Caco-2 (cell line): ENCODE measurements around the gene YLPM1. TPM values are rescaled to one million over a fixed set of nuclear protein-coding genes. Genes with fewer than 3 reads are reported as not detected.

Experiments
- BruUV-seq: library from RNA; stranded (reverse); fragments of 400-500 nt; replicated peaks from 2 replicates; lab custom pipeline; 2021; lab: Mats Ljungman, UMichigan
- CTCF ChIA-PET: fragments of 300-600 bp; sonication (Branson Sonifier 250); formaldehyde crosslinking; loops from one replicate; lab custom pipeline; 2022; ENCODE audit warnings: antibody characterized with exemption; lab: Charles Lee
- POLR2A ChIA-PET: fragments of 300-600 bp; sonication (Branson Sonifier 250); formaldehyde crosslinking; loops from one replicate; lab custom pipeline; 2022; ENCODE audit warnings: antibody characterized with exemption; lab: Charles Lee
- DNase-seq, 2 experiments: peaks; one replicate each; pipeline versions ENCODE4 v3.0.0 to v3.0.0-alpha.2; 2020 to 2022
- H3K27me3 ChIP-seq: replicated peaks from 2 replicates; pipeline ENCODE4 v1.6.0; 2011; ENCODE audit warnings: low read length; ENCODE audit not compliant: control insufficient read depth, insufficient read depth
- H3K36me3 ChIP-seq: 2 replicates; pipeline ENCODE4 v1.5.1; 2011; ENCODE audit warnings: low read length; ENCODE audit not compliant: control insufficient read depth, insufficient read depth
- H3K4me1 ChIP-seq: fragments of 250-450 bp; sonication (Bioruptor Pico); 2 replicates; pipeline ENCODE4 v1.5.1; 2020; ENCODE audit warnings: mild to moderate bottlenecking
- H3K4me3 ChIP-seq: 2 replicates; pipeline ENCODE4 v1.5.1; 2011; ENCODE audit warnings: low read depth, mild to moderate bottlenecking, control low read depth, low read length
- H3K9me3 ChIP-seq: fragments of 250-450 bp; sonication (Bioruptor Pico); 2 replicates; pipeline ENCODE4 v1.5.1; 2020; ENCODE audit warnings: mild to moderate bottlenecking, moderate library complexity
- H3K27ac Mint-ChIP-seq: one replicate; pipeline ENCODE4 v1.8.0; 2022; ENCODE audit warnings: mixed read lengths; ENCODE audit not compliant: unreplicated experiment
- H3K27me3 Mint-ChIP-seq: one replicate; pipeline ENCODE4 v1.8.0; 2022; ENCODE audit warnings: mixed read lengths; ENCODE audit not compliant: insufficient read depth, unreplicated experiment
- H3K36me3 Mint-ChIP-seq: one replicate; pipeline ENCODE4 v1.8.0; 2022; ENCODE audit warnings: mild to moderate bottlenecking, mixed read lengths; ENCODE audit not compliant: insufficient read depth, unreplicated experiment
- H3K4me1 Mint-ChIP-seq: one replicate; pipeline ENCODE4 v1.8.0; 2022; ENCODE audit warnings: low read depth, mixed read lengths; ENCODE audit not compliant: unreplicated experiment
- H3K4me3 Mint-ChIP-seq: one replicate; pipeline ENCODE4 v1.8.0; 2022; ENCODE audit warnings: mild to moderate bottlenecking, moderate library complexity, mixed read lengths; ENCODE audit not compliant: unreplicated experiment
- H3K9me3 Mint-ChIP-seq: one replicate; pipeline ENCODE4 v1.8.0; 2022; ENCODE audit warnings: mixed read lengths; ENCODE audit not compliant: unreplicated experiment
- intact Hi-C: fragments of 100-400 bp; cut with micrococcal nuclease; formaldehyde crosslinking; loops from one replicate; pipeline ENCODE4 v1.10.0; 2022; ENCODE audit not compliant: unreplicated experiment
- total RNA-seq: library from RNA; stranded (reverse); gene quantifications from 2 replicates; pipeline ENCODE4 v1.2.3, GENCODE V29; 2022
- TF ChIP-seq, protein P1 (sequence below), 2 experiments: fragments of 200-600 bp in 1 of 2; IDR thresholded peaks; 1 replicate in 1 of 2; 2 replicates in 1 of 2; pipeline versions ENCODE4 v1.5.1 to v1.8.0; 2011 to 2022; ENCODE audit warnings: antibody characterized with exemption in 1 of 2, control low read depth in 1 of 2, inconsistent platforms in 1 of 2, low read depth in 1 of 2, low read length in 1 of 2, mild to moderate bottlenecking in 1 of 2, moderate library complexity in 1 of 2; ENCODE audit not compliant: insufficient read depth in 1 of 2, severe bottlenecking in 1 of 2, unreplicated experiment in 1 of 2

YLPM1 gene
- total RNA-seq, 1 experiment from 2014 or later = 65.0 TPM

DNA sequence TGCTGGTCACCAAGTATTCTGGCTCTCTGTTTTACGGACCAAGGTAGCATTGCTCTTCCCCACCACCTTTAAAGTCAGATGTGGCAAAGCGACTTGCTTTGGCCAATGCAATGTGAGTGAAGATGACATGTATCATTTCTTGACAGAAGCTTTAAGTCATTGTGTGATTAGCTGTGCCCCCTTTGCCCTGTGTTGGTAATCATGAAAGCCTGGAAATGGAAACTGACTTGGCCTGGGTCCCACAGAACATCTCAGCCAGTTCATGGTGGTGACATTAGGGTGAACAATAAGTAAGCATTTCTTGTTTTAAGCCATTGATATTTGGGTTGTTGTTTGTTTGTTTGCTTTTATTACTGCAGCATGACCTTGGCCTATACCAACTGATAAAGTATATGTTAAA, 15.9 kb upstream of the YLPM1 start:
- TF ChIP-seq, protein P1, sequence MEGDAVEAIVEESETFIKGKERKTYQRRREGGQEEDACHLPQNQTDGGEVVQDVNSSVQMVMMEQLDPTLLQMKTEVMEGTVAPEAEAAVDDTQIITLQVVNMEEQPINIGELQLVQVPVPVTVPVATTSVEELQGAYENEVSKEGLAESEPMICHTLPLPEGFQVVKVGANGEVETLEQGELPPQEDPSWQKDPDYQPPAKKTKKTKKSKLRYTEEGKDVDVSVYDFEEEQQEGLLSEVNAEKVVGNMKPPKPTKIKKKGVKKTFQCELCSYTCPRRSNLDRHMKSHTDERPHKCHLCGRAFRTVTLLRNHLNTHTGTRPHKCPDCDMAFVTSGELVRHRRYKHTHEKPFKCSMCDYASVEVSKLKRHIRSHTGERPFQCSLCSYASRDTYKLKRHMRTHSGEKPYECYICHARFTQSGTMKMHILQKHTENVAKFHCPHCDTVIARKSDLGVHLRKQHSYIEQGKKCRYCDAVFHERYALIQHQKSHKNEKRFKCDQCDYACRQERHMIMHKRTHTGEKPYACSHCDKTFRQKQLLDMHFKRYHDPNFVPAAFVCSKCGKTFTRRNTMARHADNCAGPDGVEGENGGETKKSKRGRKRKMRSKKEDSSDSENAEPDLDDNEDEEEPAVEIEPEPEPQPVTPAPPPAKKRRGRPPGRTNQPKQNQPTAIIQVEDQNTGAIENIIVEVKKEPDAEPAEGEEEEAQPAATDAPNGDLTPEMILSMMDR (IDR thresholded peaks at IDR 0.05; ENCODE audit: insufficient read depth in 1 of 2, low read depth in 1 of 2, low read length in 1 of 2, severe bottlenecking in 1 of 2, unreplicated experiment in 1 of 2) = no peak
- POLR2A ChIA-PET = no interaction called here
- CTCF ChIA-PET = no interaction called here
- no peaks in the 10 kb centered on the region for H3K27me3 Mint-ChIP-seq
- Histone ChIP-seq H3K4me1 (no peaks in the 10 kb centered on the region), H3K36me3 (no peaks in the 10 kb centered on the region), H3K4me3 (no peak overlapping the region), H3K27me3 (no peaks in the 10 kb centered on the region), H3K9me3 (no peaks in the 10 kb centered on the region)
- H3K36me3 Mint-ChIP-seq = no peaks in the 10 kb centered on the region
- no peak for DNase-seq
- intact Hi-C loops = no loop called here
- no TSS peak for BruUV-seq
- no peaks in the 10 kb centered on the region for H3K4me1 Mint-ChIP-seq
- peaks cover 8% of the 10 kb centered on the region for H3K9me3 Mint-ChIP-seq
- H3K4me3 Mint-ChIP-seq = no peak overlapping the region
- H3K27ac Mint-ChIP-seq = no peak overlapping the region

DNA sequence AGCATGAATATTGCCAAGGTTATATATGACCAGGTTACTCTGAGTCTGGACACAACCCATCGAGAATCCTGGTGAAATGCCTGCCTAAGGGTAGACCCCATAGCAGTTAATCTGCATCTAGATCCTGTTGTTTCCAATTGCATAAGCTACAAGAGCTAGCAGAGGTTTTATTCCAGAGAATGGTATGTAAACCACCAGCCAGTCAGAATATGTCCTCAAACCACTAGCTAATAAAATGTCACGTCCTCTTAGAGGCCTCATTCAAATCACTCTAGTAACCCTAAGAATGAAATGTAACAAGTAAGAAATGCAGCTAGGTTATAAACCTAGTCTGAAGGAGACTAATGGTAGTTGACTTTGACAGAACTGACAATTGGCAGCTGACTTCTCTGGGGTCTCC, 9.0 kb upstream of the YLPM1 start:
- TF ChIP-seq, protein P1 (IDR thresholded peaks at IDR 0.05; ENCODE audit: insufficient read depth in 1 of 2, low read depth in 1 of 2, low read length in 1 of 2, severe bottlenecking in 1 of 2, unreplicated experiment in 1 of 2) = no peak
- no peaks in the 10 kb centered on the region for H3K4me1 Mint-ChIP-seq
- no peaks in the 10 kb centered on the region for H3K36me3 Mint-ChIP-seq
- H3K27me3 Mint-ChIP-seq = no peaks in the 10 kb centered on the region
- ChIA-PET POLR2A (no interaction called here), CTCF (no interaction called here)
- H3K4me3 Mint-ChIP-seq = no peak overlapping the region
- no peaks in the 10 kb centered on the region for H3K9me3 ChIP-seq
- H3K4me3 ChIP-seq = no peak overlapping the region
- DNase-seq = no peak
- H3K9me3 Mint-ChIP-seq = peaks cover 11% of the 10 kb centered on the region
- intact Hi-C loops = no loop called here
- BruUV-seq = no TSS peak
- H3K27ac Mint-ChIP-seq = no peak overlapping the region
- H3K4me1 ChIP-seq = no peaks in the 10 kb centered on the region
- H3K27me3 ChIP-seq = no peaks in the 10 kb centered on the region
- no peaks in the 10 kb centered on the region for H3K36me3 ChIP-seq

DNA sequence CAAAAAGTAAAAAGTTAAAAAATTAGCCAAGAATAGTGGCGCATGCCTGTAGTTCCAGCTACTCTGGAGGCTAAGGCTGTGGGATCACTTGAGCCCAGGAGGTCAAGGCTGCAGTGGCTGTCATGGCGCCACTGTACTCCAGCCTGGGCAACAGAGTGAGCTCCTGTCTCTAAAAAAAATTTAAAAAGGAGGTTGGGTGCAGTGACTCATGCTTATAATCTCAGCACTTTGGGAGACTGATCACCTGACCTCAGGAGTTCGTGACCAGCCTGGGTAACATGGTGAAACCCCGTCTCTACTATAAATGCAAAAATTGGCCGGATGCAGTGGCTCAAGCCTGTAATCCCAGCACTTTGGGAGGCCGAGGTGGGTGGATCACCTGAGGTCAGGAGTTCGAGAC, 8.2 kb upstream of the YLPM1 start:
- Histone ChIP-seq H3K4me1 (no peaks in the 10 kb centered on the region), H3K36me3 (no peaks in the 10 kb centered on the region), H3K9me3 (no peaks in the 10 kb centered on the region), H3K4me3 (no peak overlapping the region), H3K27me3 (no peaks in the 10 kb centered on the region)
- intact Hi-C loops = no loop called here
- Mint-ChIP-seq H3K4me1 (no peaks in the 10 kb centered on the region), H3K9me3 (peaks cover 11% of the 10 kb centered on the region), H3K27me3 (no peaks in the 10 kb centered on the region), H3K27ac (no peak overlapping the region), H3K36me3 (no peaks in the 10 kb centered on the region), H3K4me3 (no peak overlapping the region)
- ChIA-PET POLR2A (no interaction called here), CTCF (no interaction called here)
- no peak for DNase-seq
- TF ChIP-seq, protein P1 (IDR thresholded peaks at IDR 0.05; ENCODE audit: insufficient read depth in 1 of 2, low read depth in 1 of 2, low read length in 1 of 2, severe bottlenecking in 1 of 2, unreplicated experiment in 1 of 2) = no peak
- BruUV-seq = no TSS peak
